Measurements from ENCODE around the gene MYRF.

MYRF gene

GRCh38 chr11:61836193-61836592 lies 83.8 kb downstream of the MYRF start:
- no peak overlapping the region for H2AFZ ChIP-seq (ENCODE audit: low read length)
- TF ChIP-seq CTCF (conservative IDR thresholded peaks at IDR 0.05; ENCODE audit: low read length) = no peak
- H3K36me3 ChIP-seq (ENCODE audit: insufficient read depth, low read length) = peaks cover 31% of the 10 kb centered on the region; the same call in 1 of the 2 replicates
- H3K9me3 ChIP-seq (ENCODE audit: insufficient read depth, low read depth, low read length) = no peaks in the 10 kb centered on the region
- peaks cover 82% of the 10 kb centered on the region for H3K79me2 ChIP-seq (ENCODE audit: insufficient read depth, low read length)
- peaks cover 60% of the 10 kb centered on the region for H3K4me1 ChIP-seq (ENCODE audit: insufficient read depth, low read length, poor library complexity, severe bottlenecking)
- peaks cover 29% of the 10 kb centered on the region for H3F3A ChIP-seq (ENCODE audit: low read depth)
- H3K9ac ChIP-seq (ENCODE audit: low read depth, low read length, poor library complexity, severe bottlenecking) = peak overlapping the region; percentile 93
- H4K20me1 ChIP-seq (ENCODE audit: insufficient read depth, low read length, poor library complexity, severe bottlenecking) = peaks cover 25% of the 10 kb centered on the region
- H3K9me2 ChIP-seq (replicated peaks; ENCODE audit: low read depth, low read length) = no peaks in the 10 kb centered on the region
- H3K4me3 ChIP-seq (ENCODE audit: low read length, poor library complexity, severe bottlenecking) = peak overlapping the region; percentile 76
- H3K4me2 ChIP-seq (ENCODE audit: low read depth, low read length, poor library complexity, severe bottlenecking) = peak overlapping the region; percentile 81
- no peaks in the 10 kb centered on the region for H3K27me3 ChIP-seq (ENCODE audit: insufficient read depth, low read length, poor library complexity, severe bottlenecking)

- H3K9ac ChIP-seq (ENCODE audit: low read depth, low read length, poor library complexity, severe bottlenecking) = peak overlapping the region; percentile 93
- peak overlapping the region; percentile 9 for H3K4me3 ChIP-seq (ENCODE audit: low read length, poor library complexity, severe bottlenecking)
- peaks cover 16% of the 10 kb centered on the region for H4K20me1 ChIP-seq (ENCODE audit: insufficient read depth, low read length, poor library complexity, severe bottlenecking)
- peaks cover 47% of the 10 kb centered on the region for H3K4me1 ChIP-seq (ENCODE audit: insufficient read depth, low read length, poor library complexity, severe bottlenecking)
- peak overlapping the region; percentile 81 for H3K4me2 ChIP-seq (ENCODE audit: low read depth, low read length, poor library complexity, severe bottlenecking)
- peaks cover 28% of the 10 kb centered on the region for H3F3A ChIP-seq (ENCODE audit: low read depth)
- H3K79me2 ChIP-seq (ENCODE audit: insufficient read depth, low read length) = peaks cover 78% of the 10 kb centered on the region
- TF ChIP-seq EZH2phosphoT487 (IDR thresholded peaks at IDR 0.05; ENCODE audit: borderline replicate concordance) = no peak
- no peak for TF ChIP-seq CTCF (conservative IDR thresholded peaks at IDR 0.05; ENCODE audit: low read length)
- no peaks in the 10 kb centered on the region for H3K9me3 ChIP-seq (ENCODE audit: insufficient read depth, low read depth, low read length)
- peaks cover 45% of the 10 kb centered on the region; the same call in 1 of the 2 replicates for H3K36me3 ChIP-seq (ENCODE audit: insufficient read depth, low read length)
- no peaks in the 10 kb centered on the region for H3K9me2 ChIP-seq (replicated peaks; ENCODE audit: low read depth, low read length)
- no peaks in the 10 kb centered on the region for H3K27me3 ChIP-seq (ENCODE audit: insufficient read depth, low read length, poor library complexity, severe bottlenecking)
- H2AFZ ChIP-seq (ENCODE audit: low read length) = no peak overlapping the region
Measured at GRCh38 chr11:61837411-61838005, 85.1 kb downstream of the MYRF start.
